Peyer's patch (tissue), 4 donors: ENCODE measurements around the gene FA2H.

ENCODE experiments used
- CTCF ChIP-seq, 6 experiments: fragments of 450-650 bp in 4 of 6; fragments of 200-600 bp in 2 of 6; sonication (generic) in 1 of 6; IDR thresholded peaks; one replicate each; pipeline ENCODE4 v1.5.1; 2017 to 2019; ENCODE audit warnings: antibody characterized with exemption in 6 of 6, mild to moderate bottlenecking in 3 of 6, moderate library complexity in 1 of 6
- POLR2A ChIP-seq, 2 donors: fragments of 450-650 bp; IDR thresholded peaks; one replicate each; pipeline ENCODE4 v1.5.1; 2017; ENCODE audit warnings: antibody characterized with exemption in 2 of 2, mild to moderate bottlenecking in 2 of 2, moderate library complexity in 2 of 2

GRCh38 chr16:74770831-74771526 is 3.6 kb downstream of the FA2H start:
- TF ChIP-seq CTCF (IDR thresholded peaks at IDR 0.05): no peak
- TF ChIP-seq POLR2A (IDR thresholded peaks at IDR 0.05): no peak
